Omental fat pad (tissue), 4 donors: Measurements from ENCODE around the gene CALB2. TPM values are rescaled to one million over a fixed set of nuclear protein-coding genes. Genes with fewer than 3 reads are reported as not detected.

Source experiments
- ATAC-seq: fragments of 150-250 bp; one replicate; pipeline ENCODE4 v1.9.1; 2016; ENCODE audit warnings: mild to moderate bottlenecking, moderate library complexity; ENCODE audit not compliant: low FRiP score
- DNase-seq: peaks from one replicate; pipeline ENCODE4 v3.0.0-alpha.2; 2019; ENCODE audit warnings: low spot score
- total RNA-seq, 4 donors: library from RNA; depleted of rRNA; stranded (reverse); fragments of >200 nt; gene quantifications; one replicate each; pipeline ENCODE4 v1.1.0, GENCODE V29; 2016
- TF ChIP-seq, protein P1 (sequence below), 3 donors: fragments of 450-650 bp; IDR thresholded peaks; one replicate each; pipeline ENCODE4 v1.5.1; 2016 to 2017; ENCODE audit warnings: antibody characterized with exemption in 3 of 3, mild to moderate bottlenecking in 3 of 3, moderate library complexity in 2 of 3

CALB2 gene
- total RNA-seq, 4 donors from 2014 or later = 15.0 to 148 (median 105) TPM

GRCh38 chr16:71410146-71410545 lies 51.6 kb downstream of the CALB2 start:
- DNase-seq (no peak), ATAC-seq (no peak)
- TF ChIP-seq, protein P1, sequence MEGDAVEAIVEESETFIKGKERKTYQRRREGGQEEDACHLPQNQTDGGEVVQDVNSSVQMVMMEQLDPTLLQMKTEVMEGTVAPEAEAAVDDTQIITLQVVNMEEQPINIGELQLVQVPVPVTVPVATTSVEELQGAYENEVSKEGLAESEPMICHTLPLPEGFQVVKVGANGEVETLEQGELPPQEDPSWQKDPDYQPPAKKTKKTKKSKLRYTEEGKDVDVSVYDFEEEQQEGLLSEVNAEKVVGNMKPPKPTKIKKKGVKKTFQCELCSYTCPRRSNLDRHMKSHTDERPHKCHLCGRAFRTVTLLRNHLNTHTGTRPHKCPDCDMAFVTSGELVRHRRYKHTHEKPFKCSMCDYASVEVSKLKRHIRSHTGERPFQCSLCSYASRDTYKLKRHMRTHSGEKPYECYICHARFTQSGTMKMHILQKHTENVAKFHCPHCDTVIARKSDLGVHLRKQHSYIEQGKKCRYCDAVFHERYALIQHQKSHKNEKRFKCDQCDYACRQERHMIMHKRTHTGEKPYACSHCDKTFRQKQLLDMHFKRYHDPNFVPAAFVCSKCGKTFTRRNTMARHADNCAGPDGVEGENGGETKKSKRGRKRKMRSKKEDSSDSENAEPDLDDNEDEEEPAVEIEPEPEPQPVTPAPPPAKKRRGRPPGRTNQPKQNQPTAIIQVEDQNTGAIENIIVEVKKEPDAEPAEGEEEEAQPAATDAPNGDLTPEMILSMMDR (IDR thresholded peaks at IDR 0.05) = no peak

DNA sequence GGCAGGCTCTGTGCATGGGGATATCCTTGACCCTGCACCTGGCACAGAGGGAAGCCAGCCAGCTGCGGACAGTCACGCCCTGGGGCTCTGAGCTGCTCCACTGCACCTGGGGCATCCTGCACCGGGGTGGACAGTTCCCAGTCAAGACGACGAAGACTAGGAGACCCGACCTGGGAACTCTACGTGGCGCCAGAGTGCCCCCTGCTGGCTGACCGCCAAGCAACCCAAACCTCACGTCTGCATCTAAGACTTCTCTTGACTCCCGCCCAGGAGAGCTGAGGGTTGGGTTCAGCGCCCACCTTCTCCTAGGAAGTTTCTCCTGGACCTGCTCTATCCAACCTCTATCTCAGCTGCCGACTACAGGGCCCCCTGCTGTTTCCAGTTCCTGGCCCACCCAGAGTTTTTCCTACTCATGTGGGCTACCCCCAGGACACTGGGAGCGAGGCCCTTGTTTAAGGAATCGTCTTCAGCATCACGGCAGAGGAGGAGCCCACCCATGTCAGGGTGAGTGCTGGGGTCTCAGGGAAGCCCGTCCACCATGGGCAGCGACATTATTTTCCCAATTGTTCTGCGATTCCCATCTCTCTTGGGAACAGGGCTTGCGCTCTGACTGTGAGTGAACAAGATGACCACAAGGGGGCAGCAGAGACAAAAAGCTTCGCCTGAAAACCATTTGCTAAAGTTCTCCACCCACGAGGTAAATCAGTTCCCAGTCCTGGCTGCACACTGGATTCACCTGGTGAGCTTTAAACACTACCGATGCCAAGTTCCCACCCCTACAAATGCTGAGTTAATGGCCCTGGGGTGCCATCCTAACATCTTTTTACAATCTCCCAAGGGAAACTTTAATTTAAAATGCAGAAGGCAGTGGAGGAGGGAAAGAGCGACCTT lies 54.0 kb downstream of the CALB2 start:
- DNase-seq (peak; percentile 46), ATAC-seq (peak; percentile 55)
- TF ChIP-seq, protein P1 (IDR thresholded peaks at IDR 0.05) = peak in 2 of 3 donors; percentile 40 to 48

DNA sequence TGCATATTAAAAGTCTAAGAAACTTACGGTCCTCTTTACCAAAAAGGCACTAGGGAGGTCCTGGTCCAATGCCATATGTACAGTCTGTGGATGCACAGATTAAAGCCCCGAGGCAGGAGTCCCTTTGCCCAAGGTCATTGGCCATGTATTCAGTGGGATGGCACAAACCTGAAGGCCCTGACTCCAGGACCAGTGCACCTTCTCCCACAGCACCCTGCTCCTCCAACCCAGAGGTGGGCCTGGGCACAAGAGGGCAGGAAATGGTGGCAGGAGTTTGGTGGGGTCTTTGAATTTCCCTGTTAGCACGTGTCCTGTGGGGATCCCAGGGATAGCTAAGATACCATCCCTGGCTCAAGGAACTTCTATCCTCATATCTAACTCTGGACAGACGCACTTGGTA lies 54.8 kb downstream of the CALB2 start:
- TF ChIP-seq, protein P1 (IDR thresholded peaks at IDR 0.05) = no peak
- ATAC-seq = no peak
- no peak for DNase-seq

GRCh38 chr16:71414038-71414437 lies 55.5 kb downstream of the CALB2 start:
- ATAC-seq (no peak), DNase-seq (no peak)
- TF ChIP-seq, protein P1 (IDR thresholded peaks at IDR 0.05) = no peak

DNA sequence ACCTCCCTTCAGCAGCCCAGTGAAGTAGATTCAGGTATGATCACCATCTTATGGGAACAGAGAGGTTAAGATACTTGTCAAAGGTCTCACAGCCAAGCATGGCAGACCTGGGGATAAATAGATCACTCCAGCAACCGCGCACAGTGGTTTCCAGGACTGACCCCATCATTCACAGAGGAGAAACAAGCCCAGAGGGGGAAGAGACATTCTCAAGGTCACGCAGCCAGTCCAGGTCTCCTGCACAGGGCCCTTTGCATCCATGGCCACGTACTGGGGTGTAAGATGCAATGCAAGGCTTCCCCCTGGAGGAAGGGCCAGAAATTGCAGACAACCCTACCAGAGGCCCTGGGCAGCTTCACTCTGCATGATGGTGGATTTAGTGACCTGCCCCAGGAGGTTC lies 63.4 kb downstream of the CALB2 start:
- DNase-seq (no peak), ATAC-seq (no peak)
- TF ChIP-seq, protein P1 (IDR thresholded peaks at IDR 0.05) = no peak

- TF ChIP-seq, protein P1 (IDR thresholded peaks at IDR 0.05) = no peak
- ATAC-seq (no peak), DNase-seq (no peak)
These were observed 64.5 kb downstream of the CALB2 start for GRCh38 chr16:71423016-71423415.

- TF ChIP-seq, protein P1 (IDR thresholded peaks at IDR 0.05) = no peak
- DNase-seq = no peak
- ATAC-seq = no peak
These were observed 65.3 kb downstream of the CALB2 start for GRCh38 chr16:71423865-71424264.
